AG09309 (cell line): Measurements from ENCODE around the gene SMIM8.
"Not testable (repeated sequence)": the region's sequence is repeated elsewhere in the genome, so short reads cannot be mapped to it uniquely, and the experiment has no call there.

Experiments
- DNase-seq: peaks from one replicate; pipeline ENCODE4 v3.0.0-alpha.2; 2010; ENCODE audit warnings: low read depth
- H3K4me3 ChIP-seq: 2 replicates; pipeline ENCODE4 v1.5.1; 2011; ENCODE audit warnings: mild to moderate bottlenecking, low read depth, low read length, moderate library complexity; ENCODE audit not compliant: control insufficient read depth
- CTCF ChIP-seq: IDR thresholded peaks from 2 replicates; pipeline ENCODE4 v1.5.1; 2011; ENCODE audit warnings: mild to moderate bottlenecking, low read depth, low read length, inconsistent platforms; ENCODE audit not compliant: insufficient read depth, control insufficient read depth; ENCODE audit errors: missing control alignments

SMIM8 gene

DNA sequence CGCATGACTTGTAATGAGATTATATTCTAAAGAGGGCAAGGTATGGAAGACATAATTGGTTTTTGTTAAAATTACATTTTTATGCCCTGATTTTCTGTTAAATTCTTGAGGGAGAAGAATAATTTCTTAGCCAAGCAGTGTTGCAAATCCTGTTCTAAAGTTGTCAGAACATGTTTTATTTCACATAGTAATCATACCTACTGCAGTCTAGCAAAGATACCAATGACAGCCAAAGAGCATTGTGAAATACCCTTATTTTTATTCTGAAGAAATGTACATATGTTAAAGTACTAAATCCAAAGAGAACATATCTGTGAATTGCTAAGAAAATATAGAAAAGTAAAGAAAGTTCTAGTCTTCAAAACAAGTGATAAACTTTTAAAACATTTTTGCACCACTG is 39.6 kb upstream of the SMIM8 start:
- TF ChIP-seq CTCF, result no peak
- H3K4me3 ChIP-seq, result no peak overlapping the region
- no peak for DNase-seq

DNA sequence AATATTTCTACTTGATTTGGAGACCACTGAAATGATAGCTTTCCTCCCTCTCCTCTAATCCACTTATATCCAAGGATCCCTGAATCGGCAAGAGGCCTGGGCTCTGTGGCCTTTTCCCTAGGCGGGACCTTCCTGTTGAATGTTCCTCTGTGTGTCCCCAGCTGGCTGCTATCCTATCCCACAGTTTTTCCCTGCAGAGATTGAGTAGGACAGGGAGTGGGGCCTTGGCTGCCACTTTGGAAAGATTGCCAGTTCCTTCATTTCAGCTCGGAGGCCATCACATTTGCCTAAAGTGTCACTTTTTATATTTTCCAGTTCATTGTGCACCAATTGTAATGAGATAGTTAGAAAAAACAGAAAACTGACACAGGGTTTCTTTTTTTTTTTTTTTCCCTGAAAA is 38.9 kb upstream of the SMIM8 start:
- DNase-seq, result no peak
- no peak for TF ChIP-seq CTCF
- H3K4me3 ChIP-seq, result no peak overlapping the region

- no peak for DNase-seq
- no peak for TF ChIP-seq CTCF
- H3K4me3 ChIP-seq, result no peak overlapping the region
These were observed 35.1 kb upstream of the SMIM8 start for GRCh38 chr6:87287251-87287650.

- TF ChIP-seq CTCF, result no peak
- H3K4me3 ChIP-seq, result no peak overlapping the region
- no peak for DNase-seq
These were observed 32.8 kb upstream of the SMIM8 start for GRCh38 chr6:87289571-87289970.

GRCh38 chr6:87291883-87292282 is 30.5 kb upstream of the SMIM8 start:
- no peak for DNase-seq
- TF ChIP-seq CTCF, result no peak
- no peak overlapping the region for H3K4me3 ChIP-seq

GRCh38 chr6:87293526-87293925 is 28.9 kb upstream of the SMIM8 start:
- DNase-seq, result no peak
- no peak for TF ChIP-seq CTCF
- H3K4me3 ChIP-seq, result no peak overlapping the region

DNA sequence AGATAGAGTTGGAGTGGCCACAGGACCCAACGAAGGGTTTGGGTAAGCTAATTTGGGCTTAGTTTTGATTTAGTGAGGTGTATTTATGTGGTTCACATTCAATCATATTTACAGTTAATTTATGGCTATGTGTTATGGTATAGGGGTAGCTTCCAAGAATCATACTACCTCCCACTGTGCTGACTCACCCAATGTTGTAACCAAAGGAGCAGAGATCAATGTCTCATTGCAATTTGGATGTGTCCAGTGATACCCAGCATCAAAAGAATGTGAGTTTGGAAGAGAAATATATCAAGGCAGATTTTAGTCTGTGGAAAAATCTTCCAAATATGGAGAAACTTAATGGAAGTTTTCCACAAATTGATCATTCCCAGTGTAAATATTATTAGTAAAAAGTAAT is 25.3 kb upstream of the SMIM8 start:
- DNase-seq, result no peak
- no peak for TF ChIP-seq CTCF
- no peak overlapping the region for H3K4me3 ChIP-seq

GRCh38 chr6:87301277-87301676 is 21.1 kb upstream of the SMIM8 start:
- not testable (repeated sequence) for H3K4me3 ChIP-seq, DNase-seq
